HCEC 1CT (cell line): ENCODE measurements around the gene HSPA1L.

Experiments used
- DNase-seq: peaks from one replicate; pipeline ENCODE4 v3.0.0-alpha.2; 2017

Gene HSPA1L

DNA sequence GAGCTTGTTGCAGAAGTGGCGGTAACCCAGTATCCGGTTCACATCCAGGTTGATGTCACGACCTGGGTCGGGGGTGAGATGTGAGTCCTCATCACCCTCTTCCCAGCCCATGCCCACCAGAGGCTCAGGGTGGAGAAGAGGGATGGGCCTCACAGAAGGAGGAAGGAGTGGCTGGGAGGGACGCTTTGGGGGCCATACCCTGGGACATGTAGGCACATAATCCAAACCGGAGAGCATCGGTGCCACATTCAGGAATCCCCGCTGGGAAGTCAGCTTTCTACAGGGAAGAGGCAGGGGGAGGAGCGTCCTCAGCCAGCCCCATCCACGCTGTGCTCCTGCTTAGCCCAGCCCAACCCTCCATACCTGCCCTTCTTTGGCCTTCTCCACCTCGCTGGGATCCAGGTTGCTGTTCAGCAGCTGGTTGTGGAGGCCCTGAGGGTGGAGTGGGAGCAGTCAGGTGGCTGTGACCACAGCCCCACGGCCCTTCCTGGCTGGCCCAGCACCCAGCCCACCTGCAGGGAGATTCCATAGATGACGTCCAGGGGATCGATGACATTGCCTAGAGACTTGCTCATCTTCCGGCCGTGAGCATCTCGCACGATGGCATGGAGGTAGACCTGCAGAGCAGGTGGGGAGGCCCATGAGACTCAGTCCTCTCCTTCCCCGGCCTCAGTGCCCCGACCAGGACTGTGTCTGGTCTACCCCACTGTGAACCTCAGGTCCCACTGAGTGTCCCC lies 34.4 kb downstream of the HSPA1L start:
- no peak for DNase-seq

DNA sequence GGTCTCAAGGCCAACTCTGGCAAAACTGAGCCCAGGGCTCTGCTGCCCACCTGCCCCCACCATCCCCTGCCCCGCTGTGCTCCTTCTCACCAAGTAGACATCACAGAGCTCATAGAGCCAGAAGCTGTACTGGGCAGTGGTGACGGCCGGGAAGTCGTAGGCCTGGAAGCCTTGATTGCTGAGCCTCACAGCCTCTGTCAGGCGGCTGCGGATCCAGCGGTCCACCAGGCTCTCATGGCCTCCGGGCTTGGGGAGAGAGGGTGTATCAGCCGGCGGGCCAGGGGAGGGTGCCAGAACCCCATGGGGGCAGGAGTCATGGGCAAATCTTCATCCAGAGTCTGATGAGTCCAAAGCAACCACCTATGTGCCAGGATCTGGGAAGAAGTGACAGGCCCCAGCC lies 35.2 kb downstream of the HSPA1L start:
- no peak for DNase-seq

GRCh38 chr6:31778999-31779885 lies 35.8 kb downstream of the HSPA1L start:
- DNase-seq = no peak

DNA sequence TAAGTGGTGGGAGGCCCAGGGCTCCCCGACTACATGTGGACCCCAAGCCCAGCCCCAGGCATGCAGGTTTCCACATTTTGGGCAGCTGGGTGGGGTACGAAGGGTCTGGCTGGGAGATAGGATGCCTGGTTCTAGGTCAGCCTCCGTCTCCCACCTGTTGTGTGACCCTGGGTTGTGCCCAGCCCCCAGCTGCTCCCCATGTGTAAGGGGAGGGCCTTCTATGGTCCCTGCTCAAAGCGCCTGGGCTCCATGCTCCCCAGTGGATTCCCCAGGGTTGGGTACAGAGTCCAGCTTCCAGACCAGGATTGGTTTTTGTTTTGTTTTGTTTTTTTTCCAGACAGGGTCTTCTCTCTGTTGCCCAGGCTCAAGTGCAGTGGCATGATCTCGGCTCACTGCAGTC lies 36.9 kb downstream of the HSPA1L start:
- DNase-seq = no peak

DNA sequence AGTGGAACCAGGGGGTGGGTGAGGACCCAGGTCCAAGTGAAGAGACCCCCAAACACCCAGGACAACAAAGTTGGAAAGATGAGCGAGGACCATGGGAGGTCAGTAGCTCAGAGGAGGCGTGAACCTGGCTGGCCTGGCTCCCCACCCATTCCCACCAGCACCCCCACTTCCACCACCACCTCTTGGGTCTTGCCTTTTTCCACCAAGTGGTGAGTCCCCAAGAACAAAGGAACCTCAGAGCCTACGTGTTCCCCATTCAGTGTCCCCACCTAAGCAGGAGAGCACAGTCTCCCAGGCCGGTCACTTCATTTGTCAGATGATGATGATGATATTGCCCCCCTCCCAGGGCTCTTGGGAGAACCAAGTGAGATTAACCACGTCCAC lies 37.4 kb downstream of the HSPA1L start:
- DNase-seq = no peak

DNA sequence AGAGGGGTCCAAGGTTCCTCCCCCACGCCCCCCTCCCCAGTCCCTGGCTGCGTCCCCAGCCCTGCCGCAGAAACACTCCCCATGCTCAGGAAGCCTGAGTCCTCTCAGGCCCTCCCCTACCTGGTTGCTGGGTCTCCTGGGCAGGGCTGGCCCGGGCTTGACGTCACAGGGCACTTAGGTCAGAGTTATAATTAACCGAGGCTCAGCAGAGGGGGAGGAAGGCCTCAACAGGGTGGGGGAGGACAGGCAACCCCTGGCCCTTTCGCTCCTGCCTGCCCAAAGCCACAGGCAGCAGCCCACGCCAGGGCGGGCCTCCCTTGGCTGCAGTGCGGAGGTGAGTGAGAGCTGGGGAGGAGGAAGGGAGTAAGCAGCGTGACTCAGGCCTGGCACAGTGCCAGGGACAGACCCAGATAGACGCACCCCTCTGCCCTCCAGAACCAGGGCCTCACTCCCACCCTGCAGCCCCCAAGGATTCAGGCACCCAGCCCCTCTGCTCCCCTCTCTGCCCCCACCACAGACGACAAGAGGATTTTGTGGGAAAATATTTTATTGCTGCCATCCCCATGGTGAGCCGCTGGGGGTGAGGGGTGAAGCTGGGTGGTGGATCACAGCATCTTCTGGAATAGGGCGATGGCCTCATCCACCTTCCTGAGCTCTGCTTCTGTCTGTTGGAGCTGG lies 38.0 kb downstream of the HSPA1L start, which contains the start of gene VWA7:
TSS of gene VWA7 (minus strand) at position 340 of the 678 bp plus-strand sequence. CDS start 549 bp downstream, outside the sequence.
- peak; percentile 54 for DNase-seq

DNA sequence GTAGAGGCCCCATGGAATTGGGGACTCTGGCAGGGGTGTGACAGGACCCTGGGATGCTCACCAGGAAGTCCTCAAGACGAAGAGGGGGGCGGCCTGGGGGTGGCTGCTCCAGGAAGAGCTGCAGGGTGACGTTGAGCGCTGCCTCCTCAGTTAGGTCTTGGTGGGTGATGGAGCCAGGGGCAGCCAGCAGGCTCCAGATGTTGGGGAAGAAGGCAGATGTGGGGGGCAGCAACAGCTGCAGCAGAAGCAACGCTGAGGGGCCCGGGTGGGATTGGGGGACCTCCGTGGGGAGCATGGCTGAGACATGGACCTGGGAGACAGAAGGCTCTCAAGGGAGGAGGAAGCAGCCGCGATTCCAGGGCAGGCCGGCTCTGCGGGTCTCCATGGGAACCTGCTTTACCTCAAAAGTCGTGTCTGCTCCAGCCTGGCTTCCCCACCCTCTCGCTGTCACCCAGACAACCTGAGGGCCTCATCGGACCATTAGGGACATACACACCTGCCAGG lies 38.5 kb downstream of the HSPA1L start:
- no peak for DNase-seq

DNA sequence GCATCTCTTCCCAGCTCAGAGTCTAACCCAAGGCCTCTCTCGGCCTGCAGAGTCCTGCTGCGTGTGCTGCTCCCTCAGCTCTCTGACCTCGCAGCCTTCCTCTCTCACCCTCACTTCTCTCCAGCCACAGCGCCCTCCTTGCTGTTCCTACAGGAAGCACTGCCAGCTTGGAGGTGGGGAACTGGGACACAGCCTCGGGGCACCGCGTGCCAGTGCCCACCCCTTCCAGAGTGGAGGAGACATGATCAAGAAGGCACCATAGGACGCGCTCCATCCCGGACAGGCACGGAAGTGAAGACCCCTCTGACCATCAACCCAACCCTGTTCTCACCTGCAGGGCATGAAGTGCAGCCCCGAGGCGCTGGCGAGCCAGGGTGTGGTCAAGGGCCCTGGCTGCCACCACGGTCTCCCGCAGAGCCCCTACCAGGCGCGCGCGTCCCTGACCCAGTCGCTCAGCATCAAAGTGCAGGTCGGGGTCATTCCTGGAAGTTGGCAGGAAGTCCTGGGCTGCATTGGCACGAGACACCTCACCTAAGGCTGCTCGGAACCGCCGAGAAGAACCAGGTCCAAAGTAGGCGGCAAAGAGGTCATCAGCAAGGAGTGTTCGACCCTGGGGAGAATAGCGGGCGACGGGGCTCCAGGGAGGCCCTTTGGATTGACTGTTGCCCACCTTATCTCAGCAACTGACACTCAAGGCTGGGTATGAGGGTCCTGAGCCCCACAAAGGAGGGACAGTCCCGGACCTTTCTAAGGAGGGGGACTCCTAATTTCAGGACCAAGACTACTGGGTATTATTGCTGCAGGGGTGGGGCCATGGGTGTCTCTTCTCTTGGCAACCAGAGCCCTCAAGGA lies 39.2 kb downstream of the HSPA1L start:
- no peak for DNase-seq

- DNase-seq = no peak
Measured at GRCh38 chr6:31775184-31775583, 39.9 kb downstream of the HSPA1L start.

GRCh38 chr6:31771992-31772358 lies 43.1 kb downstream of the HSPA1L start:
- no peak for DNase-seq

GRCh38 chr6:31770860-31771259 lies 44.2 kb downstream of the HSPA1L start:
- no peak for DNase-seq

- DNase-seq = peak; percentile 32
Measured at GRCh38 chr6:31769684-31770371, 45.3 kb downstream of the HSPA1L start.

DNA sequence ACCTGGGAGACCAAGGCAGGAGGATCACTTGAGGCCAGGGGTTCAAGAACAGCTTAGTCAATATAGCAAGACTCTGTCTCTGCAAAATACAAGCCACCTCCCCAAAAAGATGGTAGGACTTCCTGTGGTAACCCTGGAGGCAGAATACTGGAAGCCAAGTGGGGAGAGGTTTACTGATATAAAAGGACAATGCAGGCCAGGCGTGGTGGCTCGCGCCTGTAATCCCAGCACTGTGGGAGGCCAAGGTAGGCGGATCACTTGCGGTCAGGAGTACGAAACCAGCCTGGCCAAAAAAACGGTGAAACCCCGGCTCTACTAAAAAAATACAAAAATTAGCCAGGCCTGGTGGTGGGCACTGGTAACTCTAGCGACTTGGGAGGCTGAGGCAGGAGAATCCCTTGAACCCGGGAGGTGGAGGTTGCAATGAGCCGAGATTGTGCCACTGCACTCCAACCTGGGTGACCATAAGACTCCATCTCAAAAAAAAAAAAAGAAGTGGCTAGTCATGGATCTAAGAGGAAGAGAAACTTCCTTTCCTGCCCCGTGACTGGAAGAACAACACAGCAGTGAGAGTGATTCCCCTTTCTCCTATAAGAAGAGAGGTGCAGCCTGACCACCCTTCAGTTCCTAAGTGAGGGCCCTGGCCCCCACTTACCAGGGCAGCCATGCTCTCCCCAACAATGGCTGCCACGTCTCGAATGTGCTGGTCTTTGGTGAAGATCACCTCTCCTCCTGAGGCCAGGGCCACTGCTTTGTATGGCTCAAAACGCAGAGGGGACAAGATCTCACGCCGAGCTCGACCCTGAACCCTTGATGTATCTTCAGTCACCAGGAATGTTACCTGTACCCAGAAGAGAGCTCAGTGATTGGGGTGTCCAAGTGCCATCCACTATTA lies 46.5 kb downstream of the HSPA1L start:
- no peak for DNase-seq

GRCh38 chr6:31767096-31767645 lies 47.9 kb downstream of the HSPA1L start:
- DNase-seq = no peak

GRCh38 chr6:31765910-31766794 lies 48.9 kb downstream of the HSPA1L start:
- DNase-seq = no peak

GRCh38 chr6:31765559-31765909 lies 49.5 kb downstream of the HSPA1L start:
- no peak for DNase-seq

- no peak for DNase-seq
Measured at GRCh38 chr6:31764198-31764597, 50.9 kb downstream of the HSPA1L start.

DNA sequence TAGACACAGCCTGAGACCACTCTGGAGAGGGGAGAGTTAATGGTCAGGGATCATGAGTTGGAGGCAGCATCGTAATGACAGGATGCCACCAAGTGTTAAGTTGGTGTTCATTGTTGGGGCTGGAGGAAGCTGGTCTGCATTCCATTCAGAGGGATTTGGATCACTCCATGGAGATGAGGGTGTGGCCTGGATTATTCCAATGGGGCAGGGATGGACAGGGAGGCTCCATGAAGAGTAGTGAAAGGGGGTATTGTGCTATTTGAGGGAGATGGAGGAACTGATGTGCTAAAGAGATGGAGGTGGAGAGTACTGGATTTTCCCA lies 51.5 kb downstream of the HSPA1L start:
- DNase-seq = peak; percentile 69

DNA sequence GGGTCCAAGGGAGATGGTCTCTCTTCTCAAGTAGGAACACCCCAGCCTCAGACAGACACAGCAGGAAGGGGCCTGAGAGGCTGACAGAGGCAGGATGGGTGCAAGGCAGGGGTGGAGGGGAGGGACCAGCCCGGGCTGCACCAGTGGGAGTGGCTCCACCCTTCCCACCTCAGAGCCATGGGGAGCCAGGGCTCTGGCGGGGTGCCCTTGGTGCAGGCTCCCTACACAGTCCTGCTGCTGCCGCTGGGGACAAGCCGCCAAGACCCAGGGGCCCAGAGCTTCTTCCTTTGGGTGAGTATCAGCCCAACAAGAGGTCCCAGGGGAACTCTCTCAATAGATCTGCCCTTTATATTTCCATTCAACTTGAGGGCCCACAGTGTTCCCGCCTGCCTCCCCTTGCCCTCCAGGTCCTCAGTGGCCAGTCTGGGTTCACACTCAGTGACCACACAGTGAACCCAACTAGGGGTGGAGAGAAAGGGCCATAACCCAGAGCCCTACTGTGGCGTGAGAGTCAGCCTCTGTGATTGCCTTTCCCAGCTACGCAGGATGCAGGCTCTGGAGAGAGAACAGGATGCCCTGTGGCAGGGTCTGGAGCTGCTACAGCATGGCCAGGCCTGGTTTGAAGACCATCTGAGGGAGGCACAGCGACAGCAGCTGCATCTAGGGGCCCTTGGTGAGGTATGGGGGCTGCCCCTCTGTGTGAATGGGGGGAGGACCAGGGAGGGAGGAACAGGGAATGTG lies 52.0 kb downstream of the HSPA1L start:
- DNase-seq = no peak
